ENCODE results near the gene MRPL38.

MRPL38 gene

DNA sequence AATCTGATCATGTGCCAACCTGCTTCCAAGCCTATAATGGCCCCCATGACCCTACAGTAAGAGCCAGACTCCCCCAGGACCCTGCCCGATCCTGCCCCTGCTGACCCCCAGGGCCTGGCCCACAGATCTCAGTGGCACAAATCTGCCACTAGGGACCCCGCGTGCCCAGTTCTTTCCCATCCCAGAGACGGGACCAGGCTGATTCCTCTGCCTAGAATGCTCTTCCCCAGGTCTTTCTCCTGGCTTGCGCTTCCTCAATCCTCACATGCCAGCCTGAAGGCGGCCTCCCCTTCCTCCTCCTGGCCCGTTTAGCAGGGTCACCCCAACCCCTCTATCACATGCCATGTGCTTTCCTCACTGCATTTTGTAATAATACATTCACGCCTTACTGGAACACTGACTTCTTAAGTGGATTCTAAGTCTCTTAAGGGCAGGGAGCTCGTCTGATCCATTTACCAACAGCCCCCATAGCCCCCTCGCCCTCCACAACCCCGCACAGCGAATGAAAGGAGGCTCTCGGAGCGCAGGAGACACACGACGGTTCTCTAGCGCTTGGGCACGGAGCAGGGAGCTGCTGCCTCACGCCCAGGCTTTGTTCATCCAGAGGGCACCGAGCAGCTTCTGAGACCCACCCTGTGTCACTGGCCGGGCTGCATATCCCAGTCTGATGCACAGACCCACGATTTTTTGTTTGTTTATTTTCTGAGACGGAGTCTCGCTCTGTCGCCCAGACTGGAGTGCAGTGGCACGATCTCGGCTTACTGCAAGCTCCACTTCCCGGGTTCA lies 9.1 kb downstream of the MRPL38 start:
- DNase-seq (ENCODE audit: low spot score), result peak; percentile 57
- TF ChIP-seq, protein P1, sequence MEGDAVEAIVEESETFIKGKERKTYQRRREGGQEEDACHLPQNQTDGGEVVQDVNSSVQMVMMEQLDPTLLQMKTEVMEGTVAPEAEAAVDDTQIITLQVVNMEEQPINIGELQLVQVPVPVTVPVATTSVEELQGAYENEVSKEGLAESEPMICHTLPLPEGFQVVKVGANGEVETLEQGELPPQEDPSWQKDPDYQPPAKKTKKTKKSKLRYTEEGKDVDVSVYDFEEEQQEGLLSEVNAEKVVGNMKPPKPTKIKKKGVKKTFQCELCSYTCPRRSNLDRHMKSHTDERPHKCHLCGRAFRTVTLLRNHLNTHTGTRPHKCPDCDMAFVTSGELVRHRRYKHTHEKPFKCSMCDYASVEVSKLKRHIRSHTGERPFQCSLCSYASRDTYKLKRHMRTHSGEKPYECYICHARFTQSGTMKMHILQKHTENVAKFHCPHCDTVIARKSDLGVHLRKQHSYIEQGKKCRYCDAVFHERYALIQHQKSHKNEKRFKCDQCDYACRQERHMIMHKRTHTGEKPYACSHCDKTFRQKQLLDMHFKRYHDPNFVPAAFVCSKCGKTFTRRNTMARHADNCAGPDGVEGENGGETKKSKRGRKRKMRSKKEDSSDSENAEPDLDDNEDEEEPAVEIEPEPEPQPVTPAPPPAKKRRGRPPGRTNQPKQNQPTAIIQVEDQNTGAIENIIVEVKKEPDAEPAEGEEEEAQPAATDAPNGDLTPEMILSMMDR (IDR thresholded peaks at IDR 0.05; ENCODE audit: extremely low read depth, missing control alignments), result peak; percentile 16

DNA sequence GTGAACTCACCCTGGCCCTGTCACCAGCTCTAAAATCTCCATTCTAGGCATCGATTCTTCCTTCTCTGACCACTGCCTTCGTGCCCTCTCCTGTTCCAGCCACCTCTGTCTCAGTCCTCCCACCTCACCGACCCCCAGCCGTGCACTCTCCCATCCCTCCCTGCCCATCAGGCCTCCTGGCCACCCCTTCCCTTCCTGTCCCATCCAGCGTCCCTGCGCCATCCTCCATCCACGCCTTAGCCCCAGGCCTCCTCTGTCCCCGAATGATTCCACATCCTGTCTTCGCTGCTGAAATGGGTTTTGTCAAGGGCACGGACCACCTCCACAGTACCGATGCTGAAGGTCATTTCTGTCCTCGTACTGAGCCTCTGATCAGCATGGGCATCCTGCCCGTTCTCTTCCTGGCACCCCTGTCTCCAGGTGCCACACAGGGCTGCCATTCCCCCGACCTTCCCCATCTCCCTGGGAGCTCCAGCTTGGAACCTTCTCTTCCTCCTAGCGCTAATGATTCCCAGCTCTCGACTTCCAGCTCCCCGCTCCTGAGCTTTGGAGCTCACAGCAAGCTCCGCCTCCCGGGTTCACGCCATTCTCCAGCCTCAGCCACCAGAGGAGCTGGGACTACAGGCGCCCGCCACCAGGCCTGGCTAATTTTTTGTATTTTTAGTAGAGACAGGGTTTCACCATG lies 10.5 kb downstream of the MRPL38 start:
- TF ChIP-seq, protein P1 (IDR thresholded peaks at IDR 0.05; ENCODE audit: extremely low read depth, missing control alignments), result no peak
- no peak for DNase-seq (ENCODE audit: low spot score)

DNA sequence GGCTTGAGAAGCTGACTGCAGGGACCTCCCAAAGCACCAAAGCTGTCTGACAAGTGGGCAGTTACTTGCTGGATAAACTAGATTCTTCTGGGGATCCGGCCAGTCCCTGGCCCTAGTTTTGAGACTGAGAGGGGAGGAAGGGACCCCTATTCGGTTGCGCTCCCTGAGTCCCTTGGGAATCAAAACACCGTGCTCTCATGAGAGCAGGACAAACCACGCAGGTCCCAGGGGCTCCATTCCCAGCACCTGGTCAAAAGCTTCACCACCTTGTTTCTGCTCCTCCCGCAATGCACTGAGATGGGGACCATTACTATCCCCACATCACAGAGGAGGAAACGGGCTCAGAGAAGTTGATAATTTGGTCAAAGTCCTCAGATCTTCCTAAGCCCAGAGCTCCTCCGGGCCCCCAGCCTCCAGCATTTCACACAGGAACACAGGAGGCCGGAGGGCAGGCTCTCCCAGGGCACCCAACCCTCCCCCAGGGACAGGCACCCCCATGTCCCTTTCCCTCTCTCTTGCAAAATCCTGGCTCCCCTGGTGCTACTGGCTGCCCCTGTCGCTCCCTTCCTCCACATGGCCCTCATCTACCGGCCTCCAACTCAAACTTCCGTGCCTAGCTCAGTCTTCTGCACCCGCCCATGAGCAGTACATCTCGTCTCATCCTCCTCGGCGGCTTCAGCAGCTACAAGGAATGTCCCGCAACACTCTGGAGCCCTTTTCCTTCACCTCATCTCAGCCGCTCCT lies 11.2 kb downstream of the MRPL38 start:
- DNase-seq (ENCODE audit: low spot score), result no peak
- TF ChIP-seq, protein P1 (IDR thresholded peaks at IDR 0.05; ENCODE audit: extremely low read depth, missing control alignments), result no peak

DNA sequence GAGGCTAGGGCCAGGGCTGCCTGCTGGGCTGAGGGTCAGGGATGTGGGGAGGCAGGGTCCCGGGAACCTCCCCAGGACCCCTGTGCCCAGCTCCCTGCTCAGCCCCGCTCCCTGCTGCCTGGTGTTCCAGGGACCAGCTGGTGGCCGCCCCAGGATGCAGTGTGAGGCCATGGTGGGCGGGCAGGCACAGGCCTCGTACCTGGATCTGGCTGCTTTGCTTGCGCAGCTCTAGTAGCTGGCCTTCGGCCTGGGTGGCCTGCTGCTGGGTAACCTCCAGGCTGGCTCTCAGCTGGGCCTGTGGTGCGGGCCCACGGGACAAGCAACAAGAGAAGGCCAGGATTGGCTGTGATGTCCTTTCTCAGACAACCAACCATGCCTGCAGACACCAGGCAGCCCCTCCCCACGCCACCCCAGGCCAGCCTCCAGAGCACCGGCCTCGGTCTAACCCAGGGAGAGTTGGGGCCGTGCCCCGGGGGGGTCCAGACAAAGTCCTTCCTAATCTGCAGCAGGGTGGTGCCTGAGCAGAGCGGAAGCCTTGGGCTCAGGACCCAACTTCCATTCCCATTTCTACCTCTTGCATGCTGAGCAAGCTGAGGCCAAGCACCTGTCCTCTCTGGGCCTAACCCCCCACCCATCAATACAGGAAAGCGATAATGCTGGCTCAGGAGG lies 12.0 kb downstream of the MRPL38 start:
- TF ChIP-seq, protein P1 (IDR thresholded peaks at IDR 0.05; ENCODE audit: extremely low read depth, missing control alignments), result no peak
- DNase-seq (ENCODE audit: low spot score), result no peak

DNA sequence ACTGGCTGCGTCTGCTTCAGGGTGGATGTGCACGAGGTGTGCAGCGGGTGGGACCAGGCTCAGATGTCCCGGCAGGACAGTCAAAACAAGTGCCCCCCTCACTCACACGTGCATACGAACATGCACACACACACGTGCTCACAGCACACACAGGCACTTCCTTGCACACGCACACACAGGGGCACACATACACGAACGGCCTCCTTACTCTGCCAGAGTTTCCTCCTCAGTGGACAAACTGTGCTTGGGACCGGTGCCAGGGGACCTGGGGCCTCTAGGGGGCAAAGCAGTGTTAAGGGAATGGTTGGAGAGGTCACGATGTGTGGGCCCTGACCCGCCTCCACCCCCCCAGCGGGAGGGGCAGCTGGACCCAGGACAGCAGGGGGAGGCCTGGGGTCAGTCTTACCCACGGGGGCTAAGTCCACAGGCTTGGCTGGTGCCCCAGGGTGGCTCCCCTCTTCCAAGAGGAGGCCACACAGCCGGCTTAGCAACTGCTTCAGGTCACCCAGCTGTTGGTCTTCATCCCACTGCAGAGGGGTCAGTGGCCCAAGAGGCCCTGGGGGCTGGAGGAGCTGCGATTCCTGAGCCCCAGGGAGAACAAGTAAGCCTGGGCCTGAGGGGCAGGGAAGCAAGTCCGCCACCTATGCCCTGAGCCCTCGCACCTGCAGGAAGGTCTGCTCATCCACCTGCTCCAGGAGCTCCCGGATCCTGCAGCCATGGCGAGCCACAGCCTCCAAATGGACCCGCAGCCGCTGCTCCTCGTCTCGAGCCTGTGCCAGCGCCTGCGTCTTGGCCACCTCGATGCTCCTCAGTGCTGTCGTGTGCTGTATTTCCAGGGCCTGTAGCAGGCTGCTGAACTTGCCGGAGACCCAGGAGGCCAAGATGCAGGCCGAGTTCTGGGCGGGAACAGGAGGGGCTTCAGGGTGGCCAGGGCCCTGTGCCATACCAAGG lies 12.8 kb downstream of the MRPL38 start:
- TF ChIP-seq, protein P1 (IDR thresholded peaks at IDR 0.05; ENCODE audit: extremely low read depth, missing control alignments), result no peak
- no peak for DNase-seq (ENCODE audit: low spot score)

DNA sequence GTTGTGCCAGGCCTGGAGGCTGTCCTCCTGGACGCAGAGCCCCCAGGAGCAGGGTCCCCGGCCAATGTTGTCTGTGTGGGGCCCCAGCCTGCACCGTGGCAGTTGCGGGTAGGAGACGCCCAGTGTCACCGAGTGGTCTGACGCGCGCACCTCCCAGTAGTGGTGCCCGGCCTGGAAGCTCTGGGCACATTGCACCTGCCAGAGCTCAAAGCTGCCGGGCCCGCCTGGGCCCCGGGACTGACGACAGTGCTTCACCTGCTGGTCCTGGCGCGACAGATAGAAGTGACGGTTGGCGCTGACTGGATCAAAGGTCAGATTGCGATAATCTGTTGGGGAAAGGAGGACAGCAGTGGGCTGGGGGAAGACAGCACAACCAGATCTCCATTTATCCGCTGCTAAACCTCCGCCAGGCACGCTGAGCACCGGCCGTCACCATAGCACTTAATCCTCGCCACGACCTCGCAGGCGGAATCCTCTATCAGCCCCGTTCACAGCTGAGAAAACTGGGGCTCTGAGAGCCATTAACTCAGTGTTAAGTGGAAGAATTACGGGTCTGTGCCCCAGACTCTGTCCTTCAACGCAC lies 13.6 kb downstream of the MRPL38 start:
- DNase-seq (ENCODE audit: low spot score), result no peak
- TF ChIP-seq, protein P1 (IDR thresholded peaks at IDR 0.05; ENCODE audit: extremely low read depth, missing control alignments), result no peak

Measured in GM20000 (cell line).